HepG2 (cell line): ENCODE results near the gene AFF2. TPM values are rescaled to one million over a fixed set of nuclear protein-coding genes. Genes with fewer than 3 reads are reported as not detected.

ENCODE experiments used
- ATAC-seq: fragments of 200-7000 bp; cut with Tn5 transposase; 3 replicates; pipeline ENCODE4 v1.9.1; 2020; ENCODE audit warnings: mild to moderate bottlenecking, moderate library complexity
- BruUV-seq: library from RNA; stranded (reverse); fragments of 400-500 nt; replicated peaks from 2 replicates; lab custom pipeline; 2021; lab: Mats Ljungman, UMichigan
- CTCF ChIA-PET: fragments of 300-600 bp; formaldehyde crosslinking; extraction: SDS; loops from one replicate; lab custom pipeline; 2021; ENCODE audit warnings: low total read pairs, inconsistent platforms, low intra/inter-chr PET ratio; lab: Yijun Ruan, JAX
- POLR2A ChIA-PET: fragments of 350-600 bp; sonication (Branson Sonifier 250); formaldehyde crosslinking; loops from one replicate; lab custom pipeline; 2020; ENCODE audit warnings: antibody characterized with exemption, inconsistent platforms; lab: Yijun Ruan, JAX
- DNase-seq: peaks from one replicate; pipeline ENCODE4 v3.0.0-alpha.2; 2015; ENCODE audit warnings: low spot score
- FAIRE-seq: peaks from 3 replicates; lab custom pipeline; 2011; peaks lifted over from hg19 to GRCh38; lab: Jason Lieb, UNC
- H2AFZ ChIP-seq: one replicate; pipeline ENCODE4 v1.6.1; 2011; ENCODE audit warnings: low read length, inconsistent platforms
- H3K27ac ChIP-seq: fragments of 300-600 bp; 3 replicates; pipeline ENCODE4 v1.8.0; 2011; ENCODE audit warnings: mixed run types, mild to moderate bottlenecking, mixed read lengths, low read length, inconsistent platforms; ENCODE audit not compliant: insufficient read depth; ENCODE audit errors: extremely low read length
- H3K27me3 ChIP-seq, 2 experiments: fragments of 200-600 bp in 1 of 2; 2 replicates in 1 of 2; 3 replicates in 1 of 2; pipeline versions ENCODE4 v1.6.0 to v1.8.0; 2011; ENCODE audit warnings: low read length in 2 of 2, mild to moderate bottlenecking in 2 of 2, moderate library complexity in 2 of 2, inconsistent platforms in 1 of 2; ENCODE audit not compliant: insufficient read depth in 2 of 2, control insufficient read depth in 1 of 2
- H3K36me3 ChIP-seq, 2 experiments: fragments of 200-600 bp in 1 of 2; replicated peaks in 1 of 2; 2 replicates in 1 of 2; 3 replicates in 1 of 2; pipeline versions ENCODE4 v1.5.1 to v1.8.0; 2011; ENCODE audit warnings: low read length in 2 of 2, inconsistent platforms in 1 of 2; ENCODE audit not compliant: insufficient read depth in 2 of 2, control insufficient read depth in 1 of 2
- H3K4me1 ChIP-seq: 2 replicates; pipeline ENCODE4 v1.5.1; 2012; ENCODE audit warnings: low read length, inconsistent platforms; ENCODE audit not compliant: insufficient read depth
- H3K4me2 ChIP-seq: 2 replicates; pipeline ENCODE4 v1.6.0; 2011; ENCODE audit warnings: low read depth, low read length, inconsistent platforms
- H3K4me3 ChIP-seq, 3 experiments: fragments of 200-600 bp in 1 of 3; sonication (generic), shearing (Covaris generic) in 1 of 3; replicated peaks in 1 of 3; 2 replicates each; pipeline ENCODE4 v1.5.1; 2011 to 2016; ENCODE audit warnings: low read length in 3 of 3, inconsistent platforms in 2 of 3, low read depth in 2 of 3, mild to moderate bottlenecking in 2 of 3, control low read depth in 1 of 3, mixed read lengths in 1 of 3; ENCODE audit not compliant: insufficient read depth in 1 of 3
- H3K79me2 ChIP-seq: one replicate; pipeline ENCODE4 v1.6.1; 2011; ENCODE audit warnings: low read length, inconsistent platforms; ENCODE audit not compliant: insufficient read depth
- H3K9ac ChIP-seq: 2 replicates; pipeline ENCODE4 v1.6.0; 2011; ENCODE audit warnings: mild to moderate bottlenecking, low read depth, low read length, inconsistent platforms; ENCODE audit not compliant: insufficient read depth
- H3K9me3 ChIP-seq: 2 replicates; pipeline ENCODE4 v1.5.1; 2012; ENCODE audit warnings: mild to moderate bottlenecking, low read length
- H4K20me1 ChIP-seq: 2 replicates; pipeline ENCODE4 v1.6.0; 2011; ENCODE audit warnings: inconsistent platforms, mild to moderate bottlenecking, low read length, moderate library complexity; ENCODE audit not compliant: insufficient read depth
- ATF1 ChIP-seq: IDR thresholded peaks from 2 replicates; pipeline ENCODE4 v1.6.1; 2016; ENCODE audit warnings: mild to moderate bottlenecking, control low read depth
- EED ChIP-seq: sonication (generic); formaldehyde crosslinking; IDR thresholded peaks from 2 replicates; pipeline ENCODE4 v1.5.0; 2020; ENCODE audit warnings: mild to moderate bottlenecking, missing genetic modification reagents
- LCORL ChIP-seq, 2 experiments: fragments of 450-650 bp in 1 of 2; sonication (generic) in 1 of 2; formaldehyde crosslinking in 1 of 2; IDR thresholded peaks; 2 replicates each; pipeline versions ENCODE4 v1.5.0 to v1.6.1; 2017 to 2020; ENCODE audit warnings: antibody characterized with exemption in 1 of 2, missing genetic modification reagents in 1 of 2
- POLR2A ChIP-seq, 2 experiments: IDR thresholded peaks; 2 replicates each; pipeline ENCODE4 v1.6.1; 2011; ENCODE audit warnings: low read depth in 2 of 2, low read length in 2 of 2, mild to moderate bottlenecking in 1 of 2, moderate library complexity in 1 of 2; ENCODE audit not compliant: insufficient read depth in 1 of 2
- SRSF4 ChIP-seq: fragments of 200-400 bp; formaldehyde crosslinking; IDR thresholded peaks from one replicate; pipeline ENCODE4 v1.6.1; 2018; ENCODE audit warnings: mild to moderate bottlenecking, low read depth, low read length, moderate library complexity; ENCODE audit not compliant: poor library complexity, severe bottlenecking
- SSRP1 ChIP-seq: IDR thresholded peaks from 2 replicates; pipeline ENCODE4 v1.6.1; 2016; ENCODE audit warnings: control low read depth
- ZNF256 ChIP-seq: sonication (generic); formaldehyde crosslinking; conservative IDR thresholded peaks from 2 replicates; pipeline ENCODE4 v1.4.0; 2020; ENCODE audit warnings: missing genetic modification reagents
- ZNF30 ChIP-seq: sonication (generic); formaldehyde crosslinking; IDR thresholded peaks from 2 replicates; pipeline ENCODE4 v1.5.0; 2020; ENCODE audit warnings: mild to moderate bottlenecking, missing genetic modification reagents
- ZNF431 ChIP-seq: sonication (generic); formaldehyde crosslinking; IDR thresholded peaks from 2 replicates; pipeline ENCODE4 v1.9.0; 2022; ENCODE audit warnings: missing genetic modification reagents, low read depth, mild to moderate bottlenecking, borderline replicate concordance
- WGBS: methylation state at CpG from one replicate; pipeline ENCODE4 v1.1.6; 2017; ENCODE audit warnings: low lambda C conversion rate; 5-methylcytosine and 5-hydroxymethylcytosine counted together
- in situ Hi-C: cut with HindIII; loops from 2 replicates; pipeline ENCODE4 v1.10.0; 2017; ENCODE audit warnings: low pct_unique_long_range_greater_than_20kb; ENCODE audit not compliant: extremely low pct_ligation_motif_present
- intact Hi-C: fragments of 100-400 bp; cut with micrococcal nuclease; formaldehyde crosslinking; loops from one replicate; pipeline ENCODE4 v1.10.0; 2022; ENCODE audit not compliant: unreplicated experiment
- polyA plus RNA-seq, 8 experiments: library from polyadenylated mRNA; depleted of rRNA in 3 of 8; stranded (reverse) in 7 of 8; unstranded in 1 of 8; fragments of >200 nt; fragmentation: Illumina TruSeq in 4 of 8; extraction: Trizol in 4 of 8; gene quantifications; 2 replicates each; pipeline versions ENCODE4 v1.2.1 to v1.2.3, GENCODE V29; 2011 to 2016; ENCODE audit warnings: low read depth in 4 of 8, missing spikeins in 1 of 8, mixed read lengths in 1 of 8; ENCODE audit not compliant: insufficient read depth in 1 of 8
- total RNA-seq, 5 experiments: library from RNA; depleted of rRNA; stranded (reverse); fragments of >200 nt; fragmentation: Illumina TruSeq; extraction: Trizol; gene quantifications; 2 replicates each; pipeline ENCODE4 v1.2.3, GENCODE V29; 2016; ENCODE audit warnings: low read depth in 1 of 5
- TF ChIP-seq, protein P1 (sequence below): sonication (generic); formaldehyde crosslinking; IDR thresholded peaks from 2 replicates; pipeline ENCODE4 v1.9.0; 2021; ENCODE audit warnings: missing genetic modification reagents, mild to moderate bottlenecking, borderline replicate concordance
- TF ChIP-seq, protein P2 (sequence below): IDR thresholded peaks from 2 replicates; pipeline ENCODE4 v1.6.1; 2016; ENCODE audit warnings: missing compliant biosample characterization, missing genetic modification reagents, borderline replicate concordance

Gene AFF2
- total and polyA plus RNA-seq, 2 of the 13 experiments (the other 11 are each of a cell fraction or from before 2014, with no cell fraction given), result not detected

DNA sequence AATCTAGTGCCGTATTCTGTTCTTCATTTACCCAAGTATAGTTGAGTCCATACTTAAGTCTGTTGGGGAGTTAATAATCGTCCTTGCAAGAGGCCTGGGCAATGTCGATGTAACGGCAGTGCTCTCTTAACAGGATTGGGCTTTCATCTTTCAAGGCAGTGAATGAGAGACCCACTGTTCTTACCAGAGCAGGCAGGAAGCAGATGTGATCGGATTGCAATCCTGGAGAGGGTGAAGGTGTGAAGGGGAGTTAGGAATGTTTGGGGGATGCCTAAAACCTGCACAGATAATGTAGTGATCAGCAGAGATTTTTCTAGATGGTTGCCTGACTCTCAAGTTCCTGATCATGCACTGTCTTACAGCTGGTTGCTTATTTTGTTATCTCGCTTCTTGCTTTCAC is 308.4 kb downstream of the AFF2 start (continued):
- TF ChIP-seq, protein P1, sequence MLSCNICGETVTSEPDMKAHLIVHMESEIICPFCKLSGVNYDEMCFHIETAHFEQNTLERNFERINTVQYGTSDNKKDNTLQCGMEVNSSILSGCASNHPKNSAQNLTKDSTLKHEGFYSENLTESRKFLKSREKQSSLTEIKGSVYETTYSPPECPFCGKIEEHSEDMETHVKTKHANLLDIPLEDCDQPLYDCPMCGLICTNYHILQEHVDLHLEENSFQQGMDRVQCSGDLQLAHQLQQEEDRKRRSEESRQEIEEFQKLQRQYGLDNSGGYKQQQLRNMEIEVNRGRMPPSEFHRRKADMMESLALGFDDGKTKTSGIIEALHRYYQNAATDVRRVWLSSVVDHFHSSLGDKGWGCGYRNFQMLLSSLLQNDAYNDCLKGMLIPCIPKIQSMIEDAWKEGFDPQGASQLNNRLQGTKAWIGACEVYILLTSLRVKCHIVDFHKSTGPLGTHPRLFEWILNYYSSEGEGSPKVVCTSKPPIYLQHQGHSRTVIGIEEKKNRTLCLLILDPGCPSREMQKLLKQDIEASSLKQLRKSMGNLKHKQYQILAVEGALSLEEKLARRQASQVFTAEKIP, result no peak

DNA sequence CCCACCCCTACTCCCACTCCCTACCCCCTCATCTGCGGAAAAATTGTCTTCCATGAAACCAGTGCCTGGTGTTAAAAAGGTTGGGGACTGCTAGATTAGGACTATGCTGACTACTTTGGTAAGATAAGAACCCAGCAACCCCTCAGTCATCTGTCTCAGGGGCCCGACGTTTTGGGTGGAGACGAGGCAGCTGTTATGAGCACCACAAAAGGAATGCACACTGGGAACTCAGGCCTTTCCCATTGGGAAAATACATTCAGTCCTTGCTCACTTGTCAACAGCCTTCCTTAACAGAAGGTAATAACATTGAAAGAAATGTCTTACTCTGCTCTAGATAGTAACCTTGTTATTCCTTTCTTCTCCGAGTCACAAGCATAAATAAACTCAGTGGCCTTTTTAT is 310.8 kb downstream of the AFF2 start:
- intact Hi-C loops, result no loop called here
- no peak for TF ChIP-seq ZNF256 (CRISPR knock-in tag)
- no peak for TF ChIP-seq POLR2A (IDR thresholded peaks at IDR 0.05; ENCODE audit: insufficient read depth in 1 of 2, low read depth in 2 of 2, low read length in 2 of 2)
- TF ChIP-seq, protein P2, sequence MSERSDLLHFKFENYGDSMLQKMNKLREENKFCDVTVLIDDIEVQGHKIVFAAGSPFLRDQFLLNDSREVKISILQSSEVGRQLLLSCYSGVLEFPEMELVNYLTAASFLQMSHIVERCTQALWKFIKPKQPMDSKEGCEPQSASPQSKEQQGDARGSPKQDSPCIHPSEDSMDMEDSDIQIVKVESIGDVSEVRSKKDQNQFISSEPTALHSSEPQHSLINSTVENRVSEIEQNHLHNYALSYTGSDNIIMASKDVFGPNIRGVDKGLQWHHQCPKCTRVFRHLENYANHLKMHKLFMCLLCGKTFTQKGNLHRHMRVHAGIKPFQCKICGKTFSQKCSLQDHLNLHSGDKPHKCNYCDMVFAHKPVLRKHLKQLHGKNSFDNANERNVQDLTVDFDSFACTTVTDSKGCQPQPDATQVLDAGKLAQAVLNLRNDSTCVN, result no peak
- TF ChIP-seq ATF1 (CRISPR knock-in tag), result no peak
- TF ChIP-seq LCORL (IDR thresholded peaks at IDR 0.05), result no peak
- TF ChIP-seq LCORL (CRISPR knock-in tag; IDR thresholded peaks at IDR 0.05), result no peak
- no peak for TF ChIP-seq EED (CRISPR knock-in tag)
- TF ChIP-seq SSRP1 (CRISPR knock-in tag), result no peak
- no peak for TF ChIP-seq ZNF431
- no peak for TF ChIP-seq ZNF30 (CRISPR knock-in tag)
- no peak for TF ChIP-seq SRSF4
- H3K79me2 ChIP-seq, result no peaks in the 10 kb centered on the region

More for the DNA sequence above, 310.8 kb downstream of the AFF2 start:
- Histone ChIP-seq H3K9ac (no peak overlapping the region), H3K4me3 (no peak overlapping the region), H3K4me2 (no peak overlapping the region), H3K9me3 (no peaks in the 10 kb centered on the region), H3K27ac (no peak overlapping the region), H3K4me1 (no peaks in the 10 kb centered on the region), H3K36me3 (no peaks in the 10 kb centered on the region), H3K27me3 (no peaks in the 10 kb centered on the region), H4K20me1 (no peaks in the 10 kb centered on the region), H2AFZ (no peak overlapping the region)
- ChIA-PET POLR2A (no interaction called here), CTCF (no interaction called here)
- FAIRE-seq, result no peak
- whole genome bisulfite sequencing, result 10% methylated on average over 2 of the region's 5 CpGs
- in situ Hi-C loops, result no loop called here
- ATAC-seq, result no peak
- DNase-seq, result no peak
- no TSS peak for BruUV-seq
